ENCODE data around the gene WWOX. TPM values are rescaled to one million over a fixed set of nuclear protein-coding genes. Genes with fewer than 3 reads are reported as not detected.

WWOX gene
- total RNA-seq, 1 experiment from 2014 or later: 28.3 TPM

DNA sequence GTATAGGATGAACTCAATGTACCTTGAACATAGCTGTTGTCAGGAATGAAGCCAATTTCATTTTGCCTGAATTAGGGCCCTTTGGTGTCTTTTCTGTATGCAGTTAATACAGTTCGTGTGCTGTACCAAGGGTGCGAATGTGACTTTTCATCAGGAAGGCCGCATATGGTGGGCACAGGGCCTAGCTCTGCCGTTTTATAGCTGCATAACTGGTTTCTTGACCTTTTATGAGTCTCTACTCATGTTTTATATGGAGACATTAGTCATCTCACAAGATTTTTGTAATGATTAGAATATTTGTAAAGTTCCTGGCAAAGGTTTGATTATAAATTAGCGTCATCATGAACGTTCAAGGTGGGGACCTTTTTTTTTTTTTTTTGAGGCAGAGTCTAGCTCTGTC is 989.5 kb downstream of the WWOX start:
- DNase-seq: peak; percentile 13
- no peak overlapping the region for H3K4me2 ChIP-seq (ENCODE audit: low read length)
- H3K9me2 ChIP-seq (replicated peaks; ENCODE audit: low read length): no peaks in the 10 kb centered on the region
- no peak overlapping the region for H3K4me3 ChIP-seq (ENCODE audit: low read length)
- H3K79me2 ChIP-seq (ENCODE audit: low read length): no peaks in the 10 kb centered on the region
- H3K27me3 ChIP-seq (ENCODE audit: low read length): no peaks in the 10 kb centered on the region
- POLR2A ChIA-PET (ENCODE audit: unreplicated experiment): no interaction called here
- TF ChIP-seq EZH2 (IDR thresholded peaks at IDR 0.05; ENCODE audit: low read length, unreplicated experiment): no peak
- TF ChIP-seq, protein P1, sequence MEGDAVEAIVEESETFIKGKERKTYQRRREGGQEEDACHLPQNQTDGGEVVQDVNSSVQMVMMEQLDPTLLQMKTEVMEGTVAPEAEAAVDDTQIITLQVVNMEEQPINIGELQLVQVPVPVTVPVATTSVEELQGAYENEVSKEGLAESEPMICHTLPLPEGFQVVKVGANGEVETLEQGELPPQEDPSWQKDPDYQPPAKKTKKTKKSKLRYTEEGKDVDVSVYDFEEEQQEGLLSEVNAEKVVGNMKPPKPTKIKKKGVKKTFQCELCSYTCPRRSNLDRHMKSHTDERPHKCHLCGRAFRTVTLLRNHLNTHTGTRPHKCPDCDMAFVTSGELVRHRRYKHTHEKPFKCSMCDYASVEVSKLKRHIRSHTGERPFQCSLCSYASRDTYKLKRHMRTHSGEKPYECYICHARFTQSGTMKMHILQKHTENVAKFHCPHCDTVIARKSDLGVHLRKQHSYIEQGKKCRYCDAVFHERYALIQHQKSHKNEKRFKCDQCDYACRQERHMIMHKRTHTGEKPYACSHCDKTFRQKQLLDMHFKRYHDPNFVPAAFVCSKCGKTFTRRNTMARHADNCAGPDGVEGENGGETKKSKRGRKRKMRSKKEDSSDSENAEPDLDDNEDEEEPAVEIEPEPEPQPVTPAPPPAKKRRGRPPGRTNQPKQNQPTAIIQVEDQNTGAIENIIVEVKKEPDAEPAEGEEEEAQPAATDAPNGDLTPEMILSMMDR (conservative IDR thresholded peaks at IDR 0.05; ENCODE audit: low read depth, low read length): no peak
- no peak for TF ChIP-seq EZH2phosphoT487 (IDR thresholded peaks at IDR 0.05; ENCODE audit: borderline replicate concordance, low read length)
- no peaks in the 10 kb centered on the region for H3F3A ChIP-seq (ENCODE audit: low read length, unreplicated experiment)
- intact Hi-C loops (cut with micrococcal nuclease): no loop called here
- ATAC-seq: no peak
- H3K27ac ChIP-seq (ENCODE audit: low read length): no peak overlapping the region
- H3K36me3 ChIP-seq (ENCODE audit: low read depth, low read length): no peaks in the 10 kb centered on the region
- H4K20me1 ChIP-seq (ENCODE audit: low read length): no peaks in the 10 kb centered on the region
- CTCF ChIA-PET: no interaction called here
- BruUV-seq (replicated peaks): no TSS peak
- H3K9me3 ChIP-seq (ENCODE audit: low read length): no peaks in the 10 kb centered on the region
- no peaks in the 10 kb centered on the region for H3K4me1 ChIP-seq (ENCODE audit: insufficient read depth, low read length)
- H3K9ac ChIP-seq (ENCODE audit: low read length): no peak overlapping the region
- no peak overlapping the region for H2AFZ ChIP-seq (ENCODE audit: low read length)

DNA sequence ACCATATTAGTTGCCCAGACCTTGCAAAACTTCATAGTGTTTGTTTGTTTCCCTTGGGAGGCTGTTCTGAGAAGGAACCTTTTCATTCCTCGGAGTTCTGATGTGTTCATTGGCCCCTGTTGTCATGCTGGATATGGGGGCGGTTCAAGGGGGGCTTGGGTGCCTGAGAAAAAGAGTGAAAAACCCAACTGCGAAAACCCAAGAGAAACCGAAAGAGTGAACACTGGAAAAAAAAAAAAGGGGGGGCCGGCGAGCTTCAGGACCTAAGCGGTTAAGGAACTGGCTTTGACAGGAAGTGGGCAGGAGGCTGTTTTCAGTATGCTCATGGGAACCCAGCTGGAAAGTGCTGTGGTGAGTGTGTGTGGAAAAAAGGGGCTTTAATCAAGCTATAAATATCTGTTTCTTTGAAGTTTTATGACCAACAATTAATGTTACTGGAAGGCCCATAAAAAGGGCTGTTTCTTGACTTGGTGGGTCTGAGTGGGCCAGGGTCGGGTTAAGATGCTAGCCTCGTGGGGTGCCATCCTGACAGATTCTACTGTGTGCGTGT is 990.4 kb downstream of the WWOX start:
- intact Hi-C loops (cut with micrococcal nuclease): no loop called here
- Histone ChIP-seq H3K4me2 (ENCODE audit: low read length) (no peak overlapping the region), H3K27me3 (ENCODE audit: low read length) (no peaks in the 10 kb centered on the region), H3K36me3 (ENCODE audit: low read depth, low read length) (no peaks in the 10 kb centered on the region), H3K9me2 (replicated peaks; ENCODE audit: low read length) (no peaks in the 10 kb centered on the region), H4K20me1 (ENCODE audit: low read length) (no peaks in the 10 kb centered on the region), H3F3A (ENCODE audit: low read length, unreplicated experiment) (no peaks in the 10 kb centered on the region), H3K79me2 (ENCODE audit: low read length) (no peaks in the 10 kb centered on the region), H3K4me1 (ENCODE audit: insufficient read depth, low read length) (no peaks in the 10 kb centered on the region), H3K9ac (ENCODE audit: low read length) (no peak overlapping the region), H3K9me3 (ENCODE audit: low read length) (no peaks in the 10 kb centered on the region), H2AFZ (ENCODE audit: low read length) (no peak overlapping the region), H3K4me3 (ENCODE audit: low read length) (no peak overlapping the region), H3K27ac (ENCODE audit: low read length) (no peak overlapping the region)
- no TSS peak for BruUV-seq (replicated peaks)
- ChIA-PET POLR2A (ENCODE audit: unreplicated experiment) (no interaction called here), CTCF (no interaction called here)
- TF ChIP-seq EZH2 (IDR thresholded peaks at IDR 0.05; ENCODE audit: low read length, unreplicated experiment): no peak
- no peak for ATAC-seq
- DNase-seq: no peak

GRCh38 chr16:79090966-79091365 is 991.5 kb downstream of the WWOX start:
- H2AFZ ChIP-seq (ENCODE audit: low read length): no peak overlapping the region
- H3K27ac ChIP-seq (ENCODE audit: low read length): no peak overlapping the region
- H3K4me1 ChIP-seq (ENCODE audit: insufficient read depth, low read length): no peaks in the 10 kb centered on the region
- POLR2A ChIA-PET (ENCODE audit: unreplicated experiment): no interaction called here
- TF ChIP-seq EZH2phosphoT487 (IDR thresholded peaks at IDR 0.05; ENCODE audit: borderline replicate concordance, low read length) (no peak), EZH2 (IDR thresholded peaks at IDR 0.05; ENCODE audit: low read length, unreplicated experiment) (no peak)
- TF ChIP-seq, protein P1 (conservative IDR thresholded peaks at IDR 0.05; ENCODE audit: low read depth, low read length): no peak
- H3F3A ChIP-seq (ENCODE audit: low read length, unreplicated experiment): no peaks in the 10 kb centered on the region
- ATAC-seq: no peak
- no peak overlapping the region for H3K4me3 ChIP-seq (ENCODE audit: low read length)
- no peak overlapping the region for H3K4me2 ChIP-seq (ENCODE audit: low read length)
- H3K79me2 ChIP-seq (ENCODE audit: low read length): no peaks in the 10 kb centered on the region
- no peaks in the 10 kb centered on the region for H4K20me1 ChIP-seq (ENCODE audit: low read length)
- no peaks in the 10 kb centered on the region for H3K27me3 ChIP-seq (ENCODE audit: low read length)
- H3K9ac ChIP-seq (ENCODE audit: low read length): no peak overlapping the region
- intact Hi-C loops (cut with micrococcal nuclease): no loop called here
- CTCF ChIA-PET: no interaction called here
- BruUV-seq (replicated peaks): no TSS peak
- no peaks in the 10 kb centered on the region for H3K9me3 ChIP-seq (ENCODE audit: low read length)
- no peaks in the 10 kb centered on the region for H3K9me2 ChIP-seq (replicated peaks; ENCODE audit: low read length)
- no peaks in the 10 kb centered on the region for H3K36me3 ChIP-seq (ENCODE audit: low read depth, low read length)
- no peak for DNase-seq
